Sigmoid colon (tissue), 4 donors: Measurements from ENCODE around the gene HIPK4.

ENCODE experiments used
- EP300 ChIP-seq, 4 donors: sonication (generic); formaldehyde crosslinking; IDR thresholded peaks; one replicate each; pipeline ENCODE4 v1.6.1; 2017; ENCODE audit warnings: antibody characterized with exemption in 4 of 4
- POLR2A ChIP-seq, 2 donors: fragments of 450-650 bp; IDR thresholded peaks; one replicate each; pipeline ENCODE4 v1.6.1; 2016; ENCODE audit warnings: antibody characterized with exemption in 2 of 2, mild to moderate bottlenecking in 2 of 2, moderate library complexity in 2 of 2
- POLR2AphosphoS5 ChIP-seq, 4 donors: sonication (generic); formaldehyde crosslinking; IDR thresholded peaks; one replicate each; pipeline ENCODE4 v1.6.1; 2017; ENCODE audit warnings: antibody characterized with exemption in 4 of 4
- TF ChIP-seq, protein P1 (sequence below), 4 experiments: fragments of 450-650 bp in 3 of 4; fragments of 200-600 bp in 1 of 4; IDR thresholded peaks; one replicate each; pipeline ENCODE4 v1.5.1; 2016 to 2019; ENCODE audit warnings: antibody characterized with exemption in 4 of 4, mild to moderate bottlenecking in 3 of 4, moderate library complexity in 2 of 4

GRCh38 chr19:40341601-40342482 lies 48.1 kb downstream of the HIPK4 start:
- TF ChIP-seq, protein P1, sequence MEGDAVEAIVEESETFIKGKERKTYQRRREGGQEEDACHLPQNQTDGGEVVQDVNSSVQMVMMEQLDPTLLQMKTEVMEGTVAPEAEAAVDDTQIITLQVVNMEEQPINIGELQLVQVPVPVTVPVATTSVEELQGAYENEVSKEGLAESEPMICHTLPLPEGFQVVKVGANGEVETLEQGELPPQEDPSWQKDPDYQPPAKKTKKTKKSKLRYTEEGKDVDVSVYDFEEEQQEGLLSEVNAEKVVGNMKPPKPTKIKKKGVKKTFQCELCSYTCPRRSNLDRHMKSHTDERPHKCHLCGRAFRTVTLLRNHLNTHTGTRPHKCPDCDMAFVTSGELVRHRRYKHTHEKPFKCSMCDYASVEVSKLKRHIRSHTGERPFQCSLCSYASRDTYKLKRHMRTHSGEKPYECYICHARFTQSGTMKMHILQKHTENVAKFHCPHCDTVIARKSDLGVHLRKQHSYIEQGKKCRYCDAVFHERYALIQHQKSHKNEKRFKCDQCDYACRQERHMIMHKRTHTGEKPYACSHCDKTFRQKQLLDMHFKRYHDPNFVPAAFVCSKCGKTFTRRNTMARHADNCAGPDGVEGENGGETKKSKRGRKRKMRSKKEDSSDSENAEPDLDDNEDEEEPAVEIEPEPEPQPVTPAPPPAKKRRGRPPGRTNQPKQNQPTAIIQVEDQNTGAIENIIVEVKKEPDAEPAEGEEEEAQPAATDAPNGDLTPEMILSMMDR (IDR thresholded peaks at IDR 0.05), result no peak
- TF ChIP-seq EP300 (IDR thresholded peaks at IDR 0.05) (no peak), POLR2A (IDR thresholded peaks at IDR 0.05) (no peak), POLR2AphosphoS5 (IDR thresholded peaks at IDR 0.05) (no peak)
